Stimulated activated CD4-positive, alpha-beta T cell treated with anti-CD3 and anti-CD28 coated beads, Interleukin-1b, Interleukin-23, amount 100 ng/mL, for 1 hour (primary cell): Measurements from ENCODE around the gene PDGFD.

ENCODE experiments used
- DNase-seq, 2 donors: peaks; one replicate each; pipeline ENCODE4 v3.0.0-alpha.2; 2020; ENCODE audit warnings: low read depth in 2 of 2

The PDGFD gene

DNA sequence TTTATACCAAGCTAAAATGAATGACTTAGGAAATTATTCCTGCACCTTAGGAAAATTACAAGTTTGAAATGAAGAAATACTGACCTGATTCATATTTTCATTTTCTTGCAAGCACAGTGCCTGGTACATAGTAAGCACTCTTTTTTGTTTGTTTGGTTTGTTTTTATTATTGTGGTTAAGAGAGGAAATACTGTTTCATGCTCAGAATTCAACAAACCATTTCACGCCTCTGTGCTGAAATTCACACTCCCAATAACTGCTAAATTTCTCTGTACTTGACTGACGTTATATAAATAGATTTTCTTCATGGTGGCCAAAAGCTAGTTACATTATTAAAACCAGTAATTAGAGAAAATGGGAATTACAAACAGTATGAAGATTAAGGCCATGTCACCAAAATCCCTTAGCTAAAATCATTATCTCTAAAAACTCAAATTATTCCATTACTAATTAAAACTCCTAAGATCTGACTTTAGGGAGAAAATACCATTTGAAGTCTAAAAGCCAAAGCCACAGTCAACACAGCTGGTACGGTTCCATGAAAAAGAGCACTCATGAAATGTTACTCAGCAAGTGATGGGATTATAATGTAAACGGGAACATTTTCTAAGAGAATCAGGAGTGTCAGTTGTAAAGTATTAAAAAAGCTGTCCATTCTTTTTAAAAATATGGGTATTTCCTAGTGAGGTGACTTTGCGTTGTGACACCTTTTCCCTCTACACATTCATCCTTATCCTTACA, 205.3 kb downstream of the PDGFD start:
- DNase-seq: no peak

DNA sequence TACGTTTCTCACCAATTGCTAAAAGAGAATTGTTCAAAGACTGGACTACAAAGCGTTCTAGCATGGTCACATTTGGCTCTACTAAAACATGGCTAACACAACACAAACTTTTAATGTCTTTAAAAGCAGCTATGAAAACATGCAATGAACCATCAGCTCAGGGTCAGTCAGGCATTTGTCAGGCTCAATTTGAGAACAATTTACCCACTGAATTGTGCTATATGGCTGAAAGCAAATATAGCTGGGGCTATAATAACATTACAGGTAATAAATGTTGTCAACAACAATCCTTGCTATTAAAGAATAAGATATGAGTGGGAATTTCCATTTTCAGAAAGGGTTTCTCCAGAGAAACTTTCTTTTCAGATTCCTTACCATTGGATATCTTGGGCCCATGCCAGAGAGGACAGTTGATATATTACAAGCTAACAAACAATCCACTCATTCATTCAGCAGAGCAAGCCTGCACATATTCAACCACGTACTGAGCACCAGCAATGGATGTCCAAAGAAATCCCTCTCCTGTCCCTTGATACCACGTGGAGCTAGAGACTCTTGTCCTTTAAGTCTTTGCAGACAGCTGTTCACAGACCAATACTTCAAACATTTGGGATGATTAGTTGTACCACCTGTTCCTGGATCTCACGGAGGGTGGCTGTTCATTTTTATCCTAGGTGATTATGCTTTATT, 210.0 kb downstream of the PDGFD start:
- no peak for DNase-seq

DNA sequence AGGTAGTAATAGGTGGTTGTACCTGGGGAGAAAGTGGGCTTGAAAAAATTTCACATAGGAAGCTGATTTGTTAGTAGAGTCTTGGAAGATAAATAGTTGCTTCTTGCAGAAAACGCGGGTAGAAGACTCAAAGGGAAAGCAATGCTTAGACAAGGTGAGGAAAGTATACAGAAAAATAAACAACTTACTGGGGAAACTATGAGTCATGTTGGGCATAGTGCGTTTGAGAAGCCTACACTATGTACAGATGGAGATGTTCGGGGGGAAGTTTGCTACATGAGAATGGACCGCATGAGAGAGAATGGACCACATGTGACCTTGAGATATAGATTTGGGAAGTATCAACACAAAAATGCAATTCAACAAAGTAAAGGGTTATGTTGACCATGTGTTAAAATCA, 214.2 kb downstream of the PDGFD start:
- no peak for DNase-seq

DNA sequence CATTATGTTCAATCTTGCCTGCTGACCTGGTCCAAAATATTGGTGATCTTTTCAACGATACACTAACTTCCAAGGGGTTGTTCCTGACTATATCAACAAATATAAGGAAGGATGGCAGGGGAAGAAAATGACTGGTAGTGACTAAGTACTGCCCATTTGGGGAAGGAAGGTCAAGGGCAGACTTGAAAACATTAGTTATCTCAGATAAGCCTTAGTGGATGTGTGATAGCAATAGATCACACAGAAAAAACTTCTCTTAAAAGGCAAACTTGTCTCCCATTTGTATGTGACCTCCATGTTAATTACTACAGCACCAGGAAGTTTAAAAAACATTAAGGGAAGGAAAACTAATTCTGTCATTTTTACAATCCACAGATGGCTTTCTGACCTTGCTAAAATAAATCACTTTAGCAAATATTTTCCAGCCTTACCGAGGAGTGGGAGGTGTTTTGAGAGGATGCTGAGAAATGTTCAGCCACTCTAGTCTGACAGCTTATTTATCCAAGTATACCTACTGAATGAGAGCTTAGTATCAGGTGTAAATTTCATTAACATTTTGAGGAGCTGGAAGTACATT, 215.7 kb downstream of the PDGFD start:
- DNase-seq: no peak

- DNase-seq: no peak
These were observed 216.4 kb downstream of the PDGFD start for GRCh38 chr11:103947546-103947919.

- no peak for DNase-seq
These were observed 217.0 kb downstream of the PDGFD start for GRCh38 chr11:103946793-103947545.

DNA sequence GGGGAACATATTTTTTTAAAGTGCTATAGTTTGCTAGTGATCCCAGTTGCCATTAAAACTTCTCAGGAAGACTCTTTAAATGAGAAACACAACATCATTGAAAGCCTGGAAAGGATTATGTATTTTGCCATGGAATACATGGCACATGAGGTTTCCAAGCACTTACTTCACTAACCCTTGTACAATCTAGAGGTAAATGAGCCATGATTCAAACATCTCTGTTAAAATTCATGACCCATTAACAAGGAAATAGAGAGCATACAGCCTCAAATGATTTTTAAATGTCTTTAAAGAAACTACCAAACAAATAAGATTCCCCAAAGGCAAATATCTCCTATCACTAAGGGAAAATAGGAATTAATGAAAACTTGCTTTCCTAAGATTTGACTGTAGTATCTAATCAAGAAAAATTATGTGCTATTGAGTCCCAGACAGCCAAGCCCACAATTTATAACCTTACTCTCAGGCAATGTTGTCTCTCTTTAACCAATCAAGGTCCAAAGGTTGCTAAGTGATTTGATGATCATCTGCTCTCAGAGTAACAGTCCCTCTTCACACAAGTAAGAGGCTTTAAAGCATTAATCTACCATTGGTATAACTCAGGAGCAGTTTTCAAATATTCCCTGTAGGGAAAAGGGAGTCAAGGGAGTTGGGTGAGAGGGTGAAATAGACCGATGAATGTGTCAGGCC, 219.6 kb downstream of the PDGFD start:
- DNase-seq: no peak

GRCh38 chr11:103942646-103943045, 221.3 kb downstream of the PDGFD start:
- no peak for DNase-seq

- no peak for DNase-seq
These were observed 223.4 kb downstream of the PDGFD start for GRCh38 chr11:103940551-103940950.

GRCh38 chr11:103939694-103940093, 224.3 kb downstream of the PDGFD start:
- DNase-seq: no peak

- no peak for DNase-seq
These were observed 227.9 kb downstream of the PDGFD start for GRCh38 chr11:103936059-103936458.

DNA sequence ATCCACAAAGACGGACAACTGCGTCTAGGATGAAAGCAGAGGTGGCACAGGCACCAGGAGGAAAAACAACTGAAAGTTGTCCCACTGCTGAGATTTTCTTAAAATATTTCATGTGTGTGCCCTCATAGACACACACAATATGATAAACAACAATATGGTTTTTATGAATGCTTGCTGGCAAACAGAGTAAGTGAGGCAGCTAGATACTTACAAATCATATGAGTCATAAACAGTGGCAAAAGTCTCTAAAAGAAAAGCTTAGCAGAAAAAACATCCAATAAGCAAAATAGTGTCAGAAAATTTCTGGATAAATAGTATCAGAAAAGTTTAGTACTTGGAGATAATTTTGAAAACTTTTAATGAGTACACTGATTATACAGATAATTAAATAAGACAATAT, 228.7 kb downstream of the PDGFD start:
- no peak for DNase-seq

DNA sequence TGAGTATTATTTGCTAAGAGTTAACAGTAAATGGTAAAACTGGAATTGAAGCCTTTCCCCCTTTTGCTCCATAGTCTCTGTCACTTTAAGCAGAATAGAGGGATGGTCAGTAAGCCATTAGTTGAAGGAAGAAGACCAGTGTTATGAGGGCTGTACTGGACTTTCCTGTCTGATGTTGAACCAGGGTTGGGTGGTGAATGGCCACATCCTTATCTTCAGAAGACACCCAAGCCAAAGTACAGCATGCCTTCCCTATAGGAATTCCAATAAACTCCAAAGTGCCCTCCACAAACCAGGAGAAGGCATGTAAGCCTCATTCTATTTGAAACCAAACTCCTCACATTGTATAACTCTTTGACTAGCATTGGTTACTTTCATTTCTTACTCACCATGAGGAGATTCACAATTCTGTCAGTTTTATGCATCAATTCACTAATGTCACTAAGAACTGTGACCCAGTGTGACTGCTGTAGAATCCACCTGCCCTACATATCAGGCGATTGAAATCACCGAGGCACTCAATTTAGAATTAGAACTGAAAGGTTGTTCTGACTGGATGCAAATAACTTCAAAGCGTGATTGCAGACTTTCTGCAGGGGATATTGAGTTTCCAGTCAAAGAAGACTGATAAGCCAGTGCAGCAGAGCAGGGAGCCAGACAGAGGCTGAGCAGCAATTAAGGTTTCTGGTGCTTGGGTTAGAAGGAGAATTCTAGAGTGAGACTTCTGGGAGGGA, 234.6 kb downstream of the PDGFD start:
- no peak for DNase-seq

GRCh38 chr11:103928802-103929161, 235.2 kb downstream of the PDGFD start:
- no peak for DNase-seq

DNA sequence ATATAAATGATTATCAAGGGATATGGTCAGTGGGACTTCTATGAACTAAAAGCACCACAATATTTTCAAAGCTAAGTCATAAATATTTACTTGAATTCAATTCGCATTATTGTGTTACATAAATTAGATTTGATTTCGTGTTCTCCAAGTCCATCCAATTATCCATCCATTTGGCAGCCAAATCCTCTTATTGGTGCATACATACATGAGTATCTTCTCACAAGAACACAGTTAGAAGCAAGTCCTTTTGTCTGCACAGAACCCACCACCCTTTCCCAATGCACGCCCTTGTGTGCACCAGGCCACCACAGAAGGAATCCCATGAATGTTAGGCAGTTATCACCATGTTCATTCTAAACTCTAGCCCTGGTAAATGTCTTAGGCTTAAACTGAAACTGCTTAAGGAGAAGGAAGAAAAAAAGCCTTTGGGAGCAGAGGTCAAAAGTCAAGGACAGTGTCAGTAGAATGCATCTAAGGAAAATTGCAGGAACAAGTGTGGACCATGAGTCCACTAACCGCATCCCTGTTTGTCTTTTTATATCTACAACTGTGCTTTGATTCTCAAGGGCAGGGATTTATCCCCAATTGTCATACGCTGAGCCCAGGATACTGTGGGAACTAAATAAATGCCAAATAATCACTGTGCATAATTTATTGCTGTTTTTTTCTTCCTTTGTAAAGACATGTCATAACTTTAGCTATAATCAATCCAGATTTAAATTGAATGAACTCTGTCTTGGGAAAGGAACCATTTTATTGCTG, 235.7 kb downstream of the PDGFD start:
- DNase-seq: no peak

GRCh38 chr11:103927535-103927934, 236.4 kb downstream of the PDGFD start:
- no peak for DNase-seq

GRCh38 chr11:103926990-103927389, 237.0 kb downstream of the PDGFD start:
- no peak for DNase-seq

DNA sequence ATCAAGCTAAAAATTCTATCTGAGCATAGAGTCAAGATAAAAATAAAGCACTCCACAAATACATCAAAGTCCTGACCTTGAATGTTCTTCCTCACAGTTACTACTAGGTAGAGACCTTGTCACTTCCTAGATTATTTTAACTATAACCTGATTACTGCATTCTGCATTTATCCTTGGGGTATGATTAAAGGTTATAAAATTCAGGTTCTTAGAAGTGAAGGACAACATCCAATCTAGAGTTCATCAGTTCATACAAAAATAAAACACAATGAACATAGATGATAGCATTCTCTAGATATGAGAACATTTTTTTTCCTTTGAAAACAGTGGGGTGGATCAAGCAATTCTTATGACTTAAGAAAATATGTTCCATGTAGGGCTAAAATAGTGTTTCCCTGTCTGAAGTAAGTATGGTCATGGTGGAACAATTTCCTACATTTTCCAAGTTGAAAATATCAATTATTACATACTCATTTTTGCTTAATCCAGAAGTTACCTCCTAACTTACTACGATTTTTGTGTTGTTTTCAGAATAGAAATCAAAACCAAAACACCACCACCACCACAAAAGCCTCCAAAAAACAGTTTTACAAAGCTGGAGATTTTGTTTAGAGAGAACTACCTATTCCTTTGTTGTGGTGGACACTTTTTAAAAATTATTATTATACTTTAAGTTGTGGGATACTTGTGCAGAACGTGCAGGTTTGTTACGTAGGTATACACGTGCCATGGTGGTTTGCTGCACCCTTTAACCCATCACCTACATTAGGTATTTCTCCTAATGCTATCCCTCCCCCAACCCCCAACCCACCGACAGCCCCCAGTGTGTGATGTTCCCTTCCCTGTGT, 239.6 kb downstream of the PDGFD start:
- DNase-seq: no peak

DNA sequence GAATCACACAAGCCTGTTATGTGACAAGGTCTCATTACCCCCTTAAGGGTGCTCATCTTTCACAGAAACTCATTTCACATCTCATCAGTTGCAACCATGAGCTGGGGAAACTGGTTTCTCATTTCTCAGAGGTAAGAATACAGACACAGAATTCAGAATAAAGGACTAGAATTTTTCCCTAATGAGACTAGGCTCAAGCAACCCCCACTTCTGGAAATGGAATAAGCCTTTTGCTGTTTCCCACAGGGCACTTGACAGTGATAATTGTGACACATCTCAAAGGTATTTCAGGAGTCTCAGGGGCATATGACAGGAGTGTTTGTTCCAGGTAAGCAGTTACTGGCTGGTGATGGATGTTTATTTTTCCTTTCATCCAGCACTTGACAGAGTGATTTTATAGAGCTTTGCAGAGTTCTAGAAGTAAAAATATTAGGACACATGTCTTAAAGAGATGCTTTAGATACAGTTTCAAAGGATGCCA, 240.5 kb downstream of the PDGFD start:
- DNase-seq: no peak
